Measurements from ENCODE around the gene CCDC127.
"Not testable (repeated sequence)": the region's sequence is repeated elsewhere in the genome, so short reads cannot be mapped to it uniquely, and the experiment has no call there.

The CCDC127 gene

GRCh38 chr5:233426-233825, 15.5 kb upstream of the CCDC127 start:
- DNase-seq, result not testable (repeated sequence)

- no peak for DNase-seq
Measured at GRCh38 chr5:231661-232060, 13.7 kb upstream of the CCDC127 start.

- DNase-seq, result no peak
Measured at GRCh38 chr5:230711-231110, 12.8 kb upstream of the CCDC127 start.

- peak; percentile 85 to 92 for DNase-seq
Measured at GRCh38 chr5:228886-229285, 10.9 kb upstream of the CCDC127 start.

GRCh38 chr5:227375-227774, 9.4 kb upstream of the CCDC127 start:
- DNase-seq, result peak in 1 of 2 experiments; percentile 21

GRCh38 chr5:225334-225733, 7.4 kb upstream of the CCDC127 start:
- no peak for DNase-seq

GRCh38 chr5:223791-224190, 5.8 kb upstream of the CCDC127 start:
- no peak for DNase-seq

GRCh38 chr5:222951-223715, 5.2 kb upstream of the CCDC127 start:
- DNase-seq, result not testable (repeated sequence)

GRCh38 chr5:219991-220390, 2.0 kb upstream of the CCDC127 start:
- DNase-seq, result no peak

GRCh38 chr5:219460-219863, 1.5 kb upstream of the CCDC127 start:
- DNase-seq, result peak in 1 of 2 experiments; percentile 35

GRCh38 chr5:218457-219291, 721 bp upstream of the CCDC127 start:
- peak in 1 of 2 experiments; percentile 64 for DNase-seq

- DNase-seq, result not testable (repeated sequence)
Measured at GRCh38 chr5:216076-216475, 1.9 kb downstream of the CCDC127 start.

- not testable (repeated sequence) for DNase-seq
Measured at GRCh38 chr5:215256-215655, 2.7 kb downstream of the CCDC127 start.

- no peak for DNase-seq
Measured at GRCh38 chr5:213803-214395, 4.1 kb downstream of the CCDC127 start.

- DNase-seq, result no peak
Measured at GRCh38 chr5:208449-209114, 9.4 kb downstream of the CCDC127 start.

- no peak for DNase-seq
Measured at GRCh38 chr5:207599-207998, 10.4 kb downstream of the CCDC127 start.

GRCh38 chr5:206927-207536, 10.9 kb downstream of the CCDC127 start:
- no peak for DNase-seq

GRCh38 chr5:206406-206805, 11.5 kb downstream of the CCDC127 start:
- no peak for DNase-seq

GRCh38 chr5:204966-205670, 12.8 kb downstream of the CCDC127 start:
- DNase-seq, result no peak

GRCh38 chr5:204462-204861, 13.5 kb downstream of the CCDC127 start:
- DNase-seq, result no peak

GRCh38 chr5:204001-204400, 14.0 kb downstream of the CCDC127 start:
- no peak for DNase-seq

All from NCI-H526 (cell line).